ENCODE results near the gene GPRC5C.
"Not testable (repeated sequence)": the region's sequence is repeated elsewhere in the genome, so short reads cannot be mapped to it uniquely, and the experiment has no call there.

GPRC5C gene

DNA sequence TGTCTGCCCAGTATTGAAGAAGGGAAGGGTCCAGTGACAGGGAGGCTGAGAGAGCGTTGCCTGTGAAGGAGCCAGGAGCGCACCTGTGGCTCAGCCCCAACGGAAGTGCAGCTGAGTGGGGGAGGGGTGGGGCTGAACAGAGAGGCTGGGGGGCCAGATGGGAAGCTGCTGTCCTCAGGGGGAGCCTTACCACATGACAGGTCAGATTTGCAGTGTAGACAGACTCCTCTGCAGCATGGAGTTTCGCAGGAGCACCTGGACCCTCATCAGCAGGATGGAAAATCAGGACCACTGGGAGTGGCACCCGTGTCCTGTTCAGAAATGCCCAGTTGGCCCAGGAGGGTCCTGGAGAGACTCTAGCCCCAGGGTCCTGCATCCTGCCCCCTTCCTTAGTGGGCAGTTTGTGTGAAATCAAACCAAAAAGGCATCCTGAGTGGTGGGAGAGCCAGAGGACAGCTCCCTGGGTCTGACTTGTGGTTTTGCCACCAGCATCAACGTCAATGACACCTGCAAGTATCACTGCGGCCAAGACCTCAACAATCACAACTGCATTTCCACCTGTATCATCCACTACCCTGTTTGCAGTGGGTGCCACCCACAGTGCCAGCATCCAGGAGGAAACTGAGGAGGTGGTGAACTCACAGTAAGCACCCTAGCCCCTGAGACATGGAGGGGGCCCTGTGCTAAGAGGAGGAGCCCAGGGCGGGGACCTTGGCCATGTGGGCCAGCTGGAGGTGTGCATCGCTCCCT, 42.3 kb downstream of the GPRC5C start:
- no peak for DNase-seq (ENCODE audit: low read depth)

- no peak for DNase-seq (ENCODE audit: low read depth)
Observed at GRCh38 chr17:74475189-74475588, 43.3 kb downstream of the GPRC5C start.

DNA sequence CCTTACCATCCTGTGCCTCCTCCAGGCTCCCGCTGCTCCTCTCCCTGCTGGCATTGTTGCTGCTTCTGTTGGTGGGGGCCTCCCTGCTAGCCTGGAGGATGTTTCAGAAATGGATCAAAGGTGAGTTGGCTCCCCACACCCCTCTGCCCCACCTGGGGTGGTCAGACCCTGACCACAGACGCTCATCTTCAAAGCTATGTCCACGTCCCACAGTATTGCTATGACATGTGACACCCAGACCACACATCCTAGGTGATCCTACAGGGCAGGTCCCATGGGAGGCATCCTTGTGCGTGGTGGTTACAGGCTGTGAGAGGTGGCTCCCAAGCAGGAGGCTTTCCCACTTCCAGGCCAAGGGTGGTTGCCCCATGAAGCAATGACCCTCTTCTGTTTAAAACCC, 45.5 kb downstream of the GPRC5C start:
- no peak for DNase-seq (ENCODE audit: low read depth)

DNA sequence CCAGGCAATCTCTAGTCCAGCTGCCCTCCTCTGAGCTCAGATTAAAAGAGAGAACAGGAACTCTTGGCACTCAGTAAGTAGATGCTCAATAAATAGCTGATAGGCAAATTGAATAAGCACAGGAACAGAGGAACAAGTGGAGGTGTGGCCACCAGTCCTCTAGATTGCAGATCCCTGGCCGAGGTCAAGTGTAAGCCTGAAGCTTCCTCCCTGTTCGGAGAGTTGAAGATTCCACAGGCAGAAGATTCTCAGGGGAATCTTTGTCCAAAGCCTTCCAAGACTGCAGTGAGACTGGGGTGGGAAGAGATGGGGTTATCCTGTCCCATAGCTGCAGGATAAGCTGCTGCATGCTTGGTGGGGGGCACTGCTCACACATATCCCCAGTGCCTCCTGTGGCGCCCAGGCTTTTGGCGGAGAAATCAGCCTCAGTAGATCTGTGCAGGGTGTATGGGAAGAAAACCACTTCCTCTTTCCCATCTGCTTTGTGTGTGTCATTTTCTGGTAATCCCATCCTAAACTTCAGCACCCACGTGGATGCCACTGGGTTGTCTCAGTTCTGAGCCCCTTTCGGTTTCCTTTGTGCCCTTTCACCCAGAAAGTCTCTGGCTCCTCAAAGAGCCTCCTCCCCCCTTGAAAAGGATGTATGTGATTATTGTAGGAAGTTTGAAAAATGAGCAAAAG, 46.7 kb downstream of the GPRC5C start:
- DNase-seq (ENCODE audit: low read depth): no peak

DNA sequence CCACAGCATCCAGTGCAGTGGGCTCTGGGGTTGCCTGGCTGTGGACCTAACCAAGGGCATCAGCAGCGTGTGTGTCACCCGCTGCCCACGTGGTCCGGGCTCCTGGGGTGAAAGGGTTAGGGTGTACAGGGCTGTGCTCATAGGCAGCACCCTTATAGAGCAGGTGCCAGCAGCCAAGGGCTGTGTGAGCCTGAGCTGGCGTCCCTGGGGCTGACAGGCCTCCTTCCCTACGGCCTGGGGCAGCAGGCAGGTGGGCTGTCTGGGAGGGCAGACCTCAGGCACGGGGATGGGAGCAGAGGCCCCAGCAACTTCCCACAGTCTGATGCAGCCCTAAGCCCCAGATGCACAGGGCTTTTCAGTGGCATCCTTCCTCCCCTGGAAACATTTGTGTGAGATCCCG, 48.4 kb downstream of the GPRC5C start:
- DNase-seq (ENCODE audit: low read depth): no peak

GRCh38 chr17:74481621-74482020, 49.7 kb downstream of the GPRC5C start:
- DNase-seq (ENCODE audit: low read depth): no peak

- no peak for DNase-seq (ENCODE audit: low read depth)
Observed at GRCh38 chr17:74484066-74484465, 52.2 kb downstream of the GPRC5C start.

GRCh38 chr17:74485022-74485743, 53.3 kb downstream of the GPRC5C start:
- no peak for DNase-seq (ENCODE audit: low read depth)

DNA sequence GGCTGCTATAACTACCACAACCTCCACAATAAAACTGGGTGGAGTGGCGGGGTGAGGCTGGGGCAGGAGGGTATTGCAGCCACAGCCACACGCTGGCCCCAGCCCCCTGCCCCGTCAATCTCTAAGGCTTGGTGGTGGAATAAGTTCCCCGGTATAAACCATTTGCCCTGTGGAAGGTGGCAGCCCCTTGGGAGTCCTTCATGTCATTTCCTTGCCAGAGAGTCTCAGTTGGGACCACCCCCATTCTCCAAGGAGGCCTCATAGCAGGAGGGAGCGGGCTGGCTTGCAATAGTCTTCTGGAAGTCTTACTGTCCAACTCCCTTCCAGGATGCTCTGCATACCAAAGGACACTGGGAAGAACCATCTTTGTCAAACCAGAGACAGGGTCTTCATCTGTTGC, 54.0 kb downstream of the GPRC5C start:
- DNase-seq (ENCODE audit: low read depth): no peak

DNA sequence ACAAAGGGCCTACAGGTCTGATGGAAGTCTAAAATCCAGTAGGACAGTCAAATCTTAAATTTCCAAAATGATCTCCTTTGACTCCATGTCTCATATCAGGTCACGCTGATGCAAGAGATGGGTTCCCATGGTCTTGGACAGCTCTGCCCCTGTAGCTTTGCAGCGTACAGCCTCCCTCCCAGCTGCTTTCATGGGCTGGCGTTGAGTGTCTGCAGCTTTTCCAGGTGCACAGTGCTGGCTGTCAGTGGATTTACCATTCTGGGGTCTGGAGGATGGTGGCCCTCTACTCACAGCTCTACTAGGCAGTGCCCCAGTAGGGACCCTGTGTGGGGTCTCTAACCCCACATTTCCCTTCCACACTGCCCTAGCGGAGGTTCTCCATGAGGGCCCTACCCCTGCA, 56.4 kb downstream of the GPRC5C start:
- DNase-seq (ENCODE audit: low read depth): not testable (repeated sequence)

DNA sequence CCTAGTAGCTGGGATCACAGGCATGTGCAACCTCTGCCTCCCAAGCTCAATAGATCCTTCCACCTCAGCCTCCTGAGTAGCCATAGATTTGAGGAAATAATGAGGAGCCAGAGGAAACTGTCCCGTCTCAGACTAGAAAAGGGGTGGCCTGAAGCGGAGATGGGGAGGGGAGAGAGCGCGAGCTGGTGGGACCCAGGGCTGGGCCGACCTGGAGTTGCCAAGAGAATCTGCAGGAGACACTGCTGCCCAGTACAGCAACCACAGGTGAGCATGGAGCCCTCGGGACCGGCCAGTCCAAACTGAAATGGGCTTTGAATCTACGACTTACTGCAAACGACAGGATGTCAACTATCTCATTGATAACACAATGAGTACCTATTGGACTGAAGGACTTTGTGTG, 58.8 kb downstream of the GPRC5C start:
- DNase-seq (ENCODE audit: low read depth): no peak

DNA sequence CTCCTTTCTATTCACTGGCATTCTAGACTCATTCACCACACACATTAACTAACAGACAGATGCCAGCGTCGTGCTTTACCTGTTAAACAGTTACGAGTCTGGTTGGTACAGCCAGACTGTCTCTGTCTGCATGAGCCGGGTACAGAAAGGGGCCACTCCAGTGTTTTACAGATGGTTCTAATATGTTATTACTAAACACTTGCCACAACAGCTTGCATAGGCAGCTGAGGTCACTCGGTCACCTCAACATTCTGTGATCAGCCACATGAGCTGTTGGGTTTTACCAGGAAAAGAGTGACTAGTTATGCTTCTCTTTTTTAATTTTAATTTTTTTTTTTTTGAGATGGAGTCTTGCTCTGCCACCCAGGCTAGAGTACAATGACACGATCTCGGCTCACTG, 59.7 kb downstream of the GPRC5C start:
- no peak for DNase-seq (ENCODE audit: low read depth)

DNA sequence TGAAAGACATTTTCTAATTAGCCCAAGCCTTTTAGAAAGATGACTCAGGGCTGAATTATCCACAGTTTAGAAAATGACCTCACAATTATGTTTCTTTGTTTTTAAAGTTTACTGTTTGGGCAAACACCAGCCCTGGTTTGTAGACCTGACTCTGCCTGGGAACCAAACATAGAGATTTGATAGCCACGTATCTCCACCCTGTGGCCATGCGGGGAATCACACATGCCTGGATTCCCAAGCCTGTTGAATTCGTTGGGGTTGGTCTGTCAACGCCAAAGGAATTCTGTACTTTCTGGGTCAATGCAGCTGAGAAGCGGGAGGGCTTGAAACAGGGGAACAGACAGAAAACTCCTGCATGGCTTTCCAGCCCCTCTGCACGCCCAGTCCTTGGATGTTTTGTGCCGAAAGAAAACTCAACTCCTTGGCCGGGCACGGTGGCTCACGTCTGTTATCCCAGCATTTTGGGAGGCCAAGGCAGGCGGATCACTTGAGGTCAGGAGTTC, 61.5 kb downstream of the GPRC5C start:
- DNase-seq (ENCODE audit: low read depth): peak; percentile 52
